Activated T-helper 1 cell treated with Interleukin-2 at 50 U/mL for 16 hours (primary cell): ENCODE results near the gene CDC73.
"Not testable (repeated sequence)": the region's sequence is repeated elsewhere in the genome, so short reads cannot be mapped to it uniquely, and the experiment has no call there.

ENCODE experiments used
- DNase-seq: peaks from one replicate; pipeline ENCODE4 v3.0.0-alpha.2; 2020; ENCODE audit warnings: low read depth

Gene CDC73

DNA sequence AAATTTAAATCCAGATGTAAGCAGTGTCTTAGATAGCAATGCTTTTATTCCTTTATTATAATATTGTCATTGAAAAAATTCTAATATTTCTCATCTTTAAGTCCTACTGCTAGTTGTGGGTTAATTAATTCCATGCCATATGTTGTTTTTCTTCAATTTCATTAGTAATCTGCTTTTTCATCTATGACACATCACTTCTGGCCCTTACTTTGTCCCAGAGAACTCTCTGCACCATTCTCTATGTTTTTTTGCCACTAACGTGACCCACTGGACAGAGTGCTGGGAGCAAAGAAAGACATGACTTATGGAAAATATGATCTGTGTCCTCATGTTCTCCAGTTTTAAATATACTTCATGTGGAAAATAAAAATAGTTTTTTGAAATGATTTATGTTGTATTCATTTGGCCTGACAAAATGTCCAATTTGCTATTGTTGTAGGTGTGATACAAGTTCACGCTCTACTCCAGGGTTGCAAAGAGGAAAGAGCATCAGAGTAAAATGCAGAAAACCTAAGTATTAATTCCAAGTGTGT lies 166.8 kb downstream of the CDC73 start:
- not testable (repeated sequence) for DNase-seq

GRCh38 chr1:193293726-193294125 lies 171.9 kb downstream of the CDC73 start:
- DNase-seq = no peak

DNA sequence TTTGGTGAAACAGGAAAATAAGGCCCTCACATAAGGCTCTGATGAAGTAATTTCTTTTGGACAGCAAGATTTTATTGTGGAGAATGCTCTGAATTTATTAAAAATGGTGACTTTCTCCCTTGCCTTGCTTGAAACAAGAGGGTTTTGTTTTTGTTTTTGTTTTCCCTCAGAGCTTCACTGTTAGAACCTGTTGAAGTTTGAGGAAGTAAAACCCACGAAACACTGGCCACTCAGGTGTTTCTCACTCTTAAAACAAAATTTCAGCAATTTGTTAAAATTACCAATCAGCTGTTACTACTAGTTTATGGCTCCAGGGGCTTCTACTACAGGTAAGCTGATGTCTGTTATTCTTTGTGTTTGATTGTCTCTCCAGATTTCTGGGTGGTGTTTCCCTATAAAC lies 177.2 kb downstream of the CDC73 start:
- DNase-seq = no peak

GRCh38 chr1:193301746-193302145 lies 179.9 kb downstream of the CDC73 start:
- DNase-seq = no peak

DNA sequence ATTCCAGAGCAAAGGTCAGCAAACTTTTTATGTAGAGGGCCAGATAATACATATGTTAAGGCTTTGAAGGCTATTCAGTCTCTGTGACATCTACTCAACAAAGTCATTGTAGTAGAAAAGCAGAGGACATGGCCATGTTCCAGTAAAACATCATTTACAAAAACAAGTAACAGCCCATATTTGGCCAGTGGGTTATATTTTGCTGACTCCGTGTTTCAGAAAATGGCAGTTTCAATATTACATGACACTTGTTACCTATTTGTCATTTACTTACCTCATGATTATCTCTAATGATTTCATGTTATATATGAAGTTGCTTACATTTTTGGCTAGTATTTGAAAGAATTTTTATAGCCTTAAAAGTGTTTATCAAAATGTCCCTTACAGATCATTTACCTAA lies 182.0 kb downstream of the CDC73 start:
- no peak for DNase-seq
